GM12878 (cell line): ENCODE measurements around the gene SEMA3D. TPM values are rescaled to one million over a fixed set of nuclear protein-coding genes. Genes with fewer than 3 reads are reported as not detected.

Source experiments
- ATAC-seq: fragments of 200-7000 bp; cut with Tn5 transposase; 3 replicates; pipeline ENCODE4 v1.9.1; 2020; ENCODE audit warnings: mild to moderate bottlenecking, moderate library complexity
- BruUV-seq: library from RNA; stranded (reverse); fragments of 400-500 nt; replicated peaks from 2 replicates; lab custom pipeline; 2021; lab: Mats Ljungman, UMichigan
- CTCF ChIA-PET: fragments of 300-600 bp; sonication (Branson Sonifier 250); formaldehyde crosslinking; extraction: SDS; loops from one replicate; lab custom pipeline; 2021; ENCODE audit warnings: inconsistent platforms; lab: Yijun Ruan, JAX
- POLR2A ChIA-PET: fragments of 350-600 bp; formaldehyde crosslinking; extraction: SDS; loops from one replicate; lab custom pipeline; 2021; ENCODE audit warnings: inconsistent platforms; lab: Charles Lee
- RAD21 ChIA-PET: fragments of 300-600 bp; sonication (Branson Sonifier 250); formaldehyde crosslinking; loops from one replicate; lab custom pipeline; 2023; ENCODE audit warnings: antibody characterized with exemption; ENCODE audit not compliant: unreplicated experiment; lab: Charles Lee
- SMC1A ChIA-PET: fragments of 300-600 bp; sonication (Branson Sonifier 250); formaldehyde crosslinking; loops from one replicate; lab custom pipeline; 2023; ENCODE audit not compliant: unreplicated experiment, uncharacterized antibody; lab: Charles Lee
- DNase-seq: peaks from one replicate; pipeline ENCODE4 v3.0.0-alpha.2; 2011; ENCODE audit warnings: low read depth, low spot score
- FAIRE-seq: peaks from 3 replicates; lab custom pipeline; 2011; peaks lifted over from hg19 to GRCh38; lab: Jason Lieb, UNC
- H2AFZ ChIP-seq: 2 replicates; pipeline ENCODE4 v1.6.0; 2011; ENCODE audit warnings: low read depth, low read length, control low read depth; ENCODE audit not compliant: control insufficient read depth
- H3K27ac ChIP-seq: 2 replicates; pipeline ENCODE4 v1.5.1; 2011; ENCODE audit warnings: control low read depth; ENCODE audit not compliant: control insufficient read depth, insufficient read depth
- H3K27me3 ChIP-seq, 2 experiments: replicated peaks in 1 of 2; 2 replicates each; pipeline versions ENCODE4 v1.6.0 to v1.6.1; 2011; ENCODE audit warnings: low read length in 1 of 2; ENCODE audit not compliant: control insufficient read depth in 2 of 2, insufficient read depth in 2 of 2
- H3K36me3 ChIP-seq, 2 experiments: 2 replicates each; pipeline ENCODE4 v1.5.1; 2011; ENCODE audit warnings: low read length in 1 of 2; ENCODE audit not compliant: control insufficient read depth in 2 of 2, insufficient read depth in 2 of 2
- H3K4me1 ChIP-seq: 2 replicates; pipeline ENCODE4 v1.6.1; 2011; ENCODE audit warnings: mild to moderate bottlenecking, low read length, moderate library complexity, mixed read lengths; ENCODE audit not compliant: control insufficient read depth, insufficient read depth
- H3K4me2 ChIP-seq: 2 replicates; pipeline ENCODE4 v1.6.0; 2011; ENCODE audit warnings: control low read depth; ENCODE audit not compliant: control insufficient read depth, insufficient read depth
- H3K4me3 ChIP-seq: fragments of 200-600 bp; sonication (generic); 2 replicates; pipeline ENCODE4 v1.5.1; 2016
- H3K79me2 ChIP-seq: 2 replicates; pipeline ENCODE4 v1.6.0; 2011; ENCODE audit warnings: low read length; ENCODE audit not compliant: control insufficient read depth, insufficient read depth
- H3K9ac ChIP-seq: 2 replicates; pipeline ENCODE4 v1.8.0; 2011; ENCODE audit warnings: low read length, control low read depth, mixed read lengths; ENCODE audit not compliant: control insufficient read depth, insufficient read depth
- H3K9me3 ChIP-seq: replicated peaks from 3 replicates; pipeline ENCODE4 v1.5.1; 2011; ENCODE audit warnings: mild to moderate bottlenecking, low read length; ENCODE audit not compliant: control insufficient read depth, insufficient read depth
- H4K20me1 ChIP-seq: 2 replicates; pipeline ENCODE4 v1.6.0; 2011; ENCODE audit not compliant: control insufficient read depth, insufficient read depth
- ASH2L ChIP-seq: fragments of 300-600, 200-600 bp; sonication (generic); IDR thresholded peaks from 2 replicates; pipeline ENCODE4 v1.6.1; 2017; ENCODE audit warnings: low read depth, mild to moderate bottlenecking, borderline replicate concordance
- ATF7 ChIP-seq: fragments of 450-650 bp; IDR thresholded peaks from 2 replicates; pipeline ENCODE4 v1.6.1; 2016; ENCODE audit warnings: low read depth, mild to moderate bottlenecking
- EED ChIP-seq: sonication (generic); IDR thresholded peaks from 2 replicates; pipeline ENCODE4 v1.6.1; 2016; ENCODE audit warnings: antibody characterized with exemption, low read depth
- ETV6 ChIP-seq, 2 experiments: fragments of 450-650 bp in 1 of 2; IDR thresholded peaks in 1 of 2; conservative IDR thresholded peaks in 1 of 2; 2 replicates each; pipeline ENCODE4 v1.6.1; 2014; ENCODE audit warnings: antibody characterized with exemption in 1 of 2, borderline replicate concordance in 1 of 2, low read depth in 1 of 2, mild to moderate bottlenecking in 1 of 2, moderate library complexity in 1 of 2
- GATAD2B ChIP-seq: fragments of 450-650 bp; conservative IDR thresholded peaks from 2 replicates; pipeline ENCODE4 v1.6.1; 2017; ENCODE audit warnings: low read depth, mild to moderate bottlenecking, moderate library complexity
- HDAC6 ChIP-seq: fragments of 200-600 bp; sonication (generic); IDR thresholded peaks from one replicate; pipeline ENCODE4 v1.8.0; 2017; ENCODE audit warnings: antibody characterized with exemption; ENCODE audit not compliant: unreplicated experiment
- KAT2A ChIP-seq: conservative IDR thresholded peaks from 2 replicates; pipeline ENCODE4 v1.6.1; 2011; ENCODE audit warnings: low read depth, low read length; ENCODE audit not compliant: control insufficient read depth
- MTA2 ChIP-seq: fragments of 450-650 bp; IDR thresholded peaks from 2 replicates; pipeline ENCODE4 v1.6.1; 2016; ENCODE audit warnings: low read depth, mild to moderate bottlenecking, moderate library complexity
- NFYB ChIP-seq: IDR thresholded peaks from 2 replicates; pipeline ENCODE4 v1.6.1; 2011; ENCODE audit warnings: low read depth, mild to moderate bottlenecking, low read length, improper control_type of control experiment, moderate library complexity; ENCODE audit not compliant: insufficient read depth
- NR2C2 ChIP-seq: IDR thresholded peaks from 2 replicates; pipeline ENCODE4 v1.6.1; 2011; ENCODE audit warnings: borderline replicate concordance, low read depth; ENCODE audit not compliant: control insufficient read depth, insufficient read length
- RAD51 ChIP-seq: fragments of 450-650 bp; IDR thresholded peaks from 2 replicates; pipeline ENCODE4 v1.6.1; 2016; ENCODE audit warnings: moderate library complexity, mild to moderate bottlenecking, inconsistent platforms
- SMAD1 ChIP-seq: fragments of 450-650 bp; IDR thresholded peaks from 2 replicates; pipeline ENCODE4 v1.6.1; 2018; ENCODE audit warnings: mild to moderate bottlenecking, low read depth; ENCODE audit not compliant: partially characterized antibody
- SP1 ChIP-seq: IDR thresholded peaks from one replicate; pipeline ENCODE4 v1.6.1; 2011; ENCODE audit warnings: low read depth, low read length
- SUPT20H ChIP-seq: IDR thresholded peaks from 2 replicates; pipeline ENCODE4 v1.6.1; 2011; ENCODE audit warnings: low read depth, mild to moderate bottlenecking, low read length, moderate library complexity, borderline replicate concordance; ENCODE audit not compliant: control insufficient read depth
- ZNF384 ChIP-seq: IDR thresholded peaks from 2 replicates; pipeline ENCODE4 v1.6.1; 2012; ENCODE audit warnings: low read depth, mild to moderate bottlenecking, low read length, improper control_type of control experiment, borderline replicate concordance
- WGBS: methylation state at CpG from one replicate; pipeline ENCODE4 v1.1.6; 2016; ENCODE audit warnings: low lambda C conversion rate; ENCODE audit not compliant: insufficient replicate concordance, insufficient coverage; ENCODE audit errors: missing lambda C conversion rate; 5-methylcytosine and 5-hydroxymethylcytosine counted together
- in situ Hi-C: fragments of 300-500 bp; cut with MboI; formaldehyde crosslinking; loops from 9 replicates; pipeline ENCODE4 v1.14.3; 2018; ENCODE audit warnings: mixed read lengths
- intact Hi-C: fragments of 100-400 bp; cut with micrococcal nuclease; formaldehyde crosslinking; loops from one replicate; pipeline ENCODE4 v1.14.2; 2022; ENCODE audit not compliant: unreplicated experiment
- polyA plus RNA-seq, 11 experiments: library from polyadenylated mRNA; depleted of rRNA in 4 of 11; unstranded in 6 of 11; stranded (reverse) in 5 of 11; fragments of >200 nt; fragmentation: Nextera tagmentation in 4 of 11; fragmentation: Illumina TruSeq in 1 of 11; extraction: Ambion mirVana in 4 of 11; extraction: Trizol in 1 of 11; gene quantifications; 1 replicate in 1 of 11; 2 replicates in 10 of 11; pipeline versions ENCODE4 v1.2.1 to v1.2.3, GENCODE V29; 2011 to 2016; ENCODE audit warnings: inconsistent platforms in 2 of 11, missing spikeins in 2 of 11, low read depth in 1 of 11
- total RNA-seq, 4 experiments: library from RNA; depleted of rRNA in 3 of 4; stranded (reverse); fragments of >200 nt in 3 of 4; fragmentation: Illumina TruSeq in 1 of 4; extraction: Trizol in 1 of 4; gene quantifications; 2 replicates each; pipeline versions ENCODE4 v1.2.1 to v1.2.3, GENCODE V29; 2013 to 2021
- TF ChIP-seq, protein P1 (sequence below): fragments of 450-650 bp; IDR thresholded peaks from 2 replicates; pipeline ENCODE4 v1.6.1; 2017; ENCODE audit warnings: borderline replicate concordance
- TF ChIP-seq, protein P2 (sequence below): IDR thresholded peaks from 2 replicates; pipeline ENCODE4 v1.6.1; 2011; ENCODE audit warnings: mild to moderate bottlenecking, low read depth, low read length, moderate library complexity; ENCODE audit not compliant: insufficient replicate concordance

Gene SEMA3D
- total and polyA plus RNA-seq, 10 of the 15 experiments (the other 5 are each of a cell fraction or from before 2014, with no cell fraction given) = 0.04 TPM; not detected in 9

DNA sequence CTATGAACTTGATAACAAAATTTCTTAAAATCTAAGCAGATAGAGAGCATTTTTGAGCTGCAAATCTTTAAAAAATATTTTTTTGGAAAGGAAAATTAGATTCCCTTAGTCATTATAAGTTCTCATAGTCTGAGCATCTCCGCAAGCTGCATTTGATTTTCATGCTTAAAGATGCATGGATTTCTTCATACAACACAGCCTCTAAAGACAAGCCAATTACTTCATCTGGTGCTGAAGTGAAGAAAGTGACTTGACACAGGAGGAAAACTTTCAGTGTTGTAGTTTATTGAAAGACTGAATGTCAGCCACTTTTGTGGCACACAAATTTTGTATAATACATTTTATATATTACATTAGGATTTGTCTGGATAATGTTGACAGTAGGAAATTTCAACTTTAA lies 22.5 kb downstream of the SEMA3D start:
- Histone ChIP-seq H3K36me3 (no peaks in the 10 kb centered on the region), H3K4me2 (no peak overlapping the region), H4K20me1 (no peaks in the 10 kb centered on the region), H3K79me2 (no peaks in the 10 kb centered on the region), H3K9ac (no peak overlapping the region), H3K4me1 (no peaks in the 10 kb centered on the region), H3K4me3 (no peak overlapping the region), H3K9me3 (no peaks in the 10 kb centered on the region), H2AFZ (no peak overlapping the region), H3K27me3 (no peaks in the 10 kb centered on the region), H3K27ac (no peak overlapping the region)
- no TSS peak for BruUV-seq
- FAIRE-seq (no peak), ATAC-seq (no peak), DNase-seq (no peak)
- ChIA-PET SMC1A (no interaction called here), CTCF (no interaction called here), POLR2A (no interaction called here), RAD21 (no interaction called here)
- WGBS = 100% methylated on average over 1 of the region's 1 CpG
- intact Hi-C loops (no loop called here), in situ Hi-C loops (no loop called here)
- TF ChIP-seq, protein P1, sequence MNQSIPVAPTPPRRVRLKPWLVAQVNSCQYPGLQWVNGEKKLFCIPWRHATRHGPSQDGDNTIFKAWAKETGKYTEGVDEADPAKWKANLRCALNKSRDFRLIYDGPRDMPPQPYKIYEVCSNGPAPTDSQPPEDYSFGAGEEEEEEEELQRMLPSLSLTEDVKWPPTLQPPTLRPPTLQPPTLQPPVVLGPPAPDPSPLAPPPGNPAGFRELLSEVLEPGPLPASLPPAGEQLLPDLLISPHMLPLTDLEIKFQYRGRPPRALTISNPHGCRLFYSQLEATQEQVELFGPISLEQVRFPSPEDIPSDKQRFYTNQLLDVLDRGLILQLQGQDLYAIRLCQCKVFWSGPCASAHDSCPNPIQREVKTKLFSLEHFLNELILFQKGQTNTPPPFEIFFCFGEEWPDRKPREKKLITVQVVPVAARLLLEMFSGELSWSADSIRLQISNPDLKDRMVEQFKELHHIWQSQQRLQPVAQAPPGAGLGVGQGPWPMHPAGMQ = no peak
- TF ChIP-seq EED (no peak), SUPT20H (no peak), SP1 (no peak), SMAD1 (no peak), RAD51 (no peak), ASH2L (no peak), HDAC6 (no peak), ZNF384 (no peak), NR2C2 (no peak), NFYB (no peak), GATAD2B (no peak), ETV6 (conservative IDR thresholded peaks at IDR 0.05 in 1 of 2, IDR thresholded peaks at IDR 0.05 in 1 of 2; ENCODE audit: borderline replicate concordance in 1 of 2, low read depth in 1 of 2) (no peak), MTA2 (no peak), KAT2A (no peak), ATF7 (no peak)
- TF ChIP-seq, protein P2, sequence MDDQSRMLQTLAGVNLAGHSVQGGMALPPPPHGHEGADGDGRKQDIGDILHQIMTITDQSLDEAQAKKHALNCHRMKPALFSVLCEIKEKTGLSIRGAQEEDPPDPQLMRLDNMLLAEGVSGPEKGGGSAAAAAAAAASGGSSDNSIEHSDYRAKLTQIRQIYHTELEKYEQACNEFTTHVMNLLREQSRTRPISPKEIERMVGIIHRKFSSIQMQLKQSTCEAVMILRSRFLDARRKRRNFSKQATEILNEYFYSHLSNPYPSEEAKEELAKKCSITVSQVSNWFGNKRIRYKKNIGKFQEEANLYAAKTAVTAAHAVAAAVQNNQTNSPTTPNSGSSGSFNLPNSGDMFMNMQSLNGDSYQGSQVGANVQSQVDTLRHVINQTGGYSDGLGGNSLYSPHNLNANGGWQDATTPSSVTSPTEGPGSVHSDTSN = no peak
